Neuron (in vitro differentiated cells): ENCODE data around the gene SF3B3.

Experiments
- H2AFZ ChIP-seq: one replicate; pipeline ENCODE4 v1.6.1; 2013; ENCODE audit warnings: low read depth, mild to moderate bottlenecking, inconsistent platforms, low read length, moderate library complexity
- H3K27me3 ChIP-seq: one replicate; pipeline ENCODE4 v1.6.1; 2013; ENCODE audit warnings: low read length; ENCODE audit not compliant: insufficient read depth
- H3K36me3 ChIP-seq: one replicate; pipeline ENCODE4 v1.6.1; 2013; ENCODE audit warnings: low read length; ENCODE audit not compliant: insufficient read depth
- H3K4me1 ChIP-seq: one replicate; pipeline ENCODE4 v1.6.1; 2013; ENCODE audit warnings: low read length; ENCODE audit not compliant: insufficient read depth
- H3K4me3 ChIP-seq: 2 replicates; pipeline ENCODE4 v1.5.1; 2013; ENCODE audit warnings: mild to moderate bottlenecking, low read length, moderate library complexity
- H3K9me3 ChIP-seq: one replicate; pipeline ENCODE4 v1.6.1; 2013; ENCODE audit warnings: low read length

Gene SF3B3

DNA sequence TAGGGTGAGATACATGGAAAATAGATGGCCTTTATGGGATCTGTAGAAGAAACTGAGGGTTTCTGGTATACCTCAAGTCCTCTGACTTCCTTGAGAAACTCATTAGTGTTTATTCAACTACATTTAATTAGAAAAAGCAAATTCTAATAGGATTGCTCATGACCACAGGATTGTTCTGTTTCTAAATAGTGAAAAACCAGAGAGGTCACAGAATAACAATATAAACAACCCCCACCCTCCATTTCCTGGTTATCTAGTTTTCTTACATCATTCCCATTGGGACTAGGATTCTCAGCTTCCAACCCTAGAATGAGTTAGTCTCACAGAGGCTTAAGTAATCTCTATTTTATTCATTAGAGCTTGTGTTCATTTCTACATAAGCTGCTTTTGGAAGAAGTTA, 30.0 kb downstream of the SF3B3 start:
- Histone ChIP-seq H3K36me3 (peaks cover 92% of the 10 kb centered on the region), H3K27me3 (no peaks in the 10 kb centered on the region), H3K4me1 (no peaks in the 10 kb centered on the region), H3K9me3 (no peaks in the 10 kb centered on the region), H3K4me3 (no peak overlapping the region), H2AFZ (no peak overlapping the region)

DNA sequence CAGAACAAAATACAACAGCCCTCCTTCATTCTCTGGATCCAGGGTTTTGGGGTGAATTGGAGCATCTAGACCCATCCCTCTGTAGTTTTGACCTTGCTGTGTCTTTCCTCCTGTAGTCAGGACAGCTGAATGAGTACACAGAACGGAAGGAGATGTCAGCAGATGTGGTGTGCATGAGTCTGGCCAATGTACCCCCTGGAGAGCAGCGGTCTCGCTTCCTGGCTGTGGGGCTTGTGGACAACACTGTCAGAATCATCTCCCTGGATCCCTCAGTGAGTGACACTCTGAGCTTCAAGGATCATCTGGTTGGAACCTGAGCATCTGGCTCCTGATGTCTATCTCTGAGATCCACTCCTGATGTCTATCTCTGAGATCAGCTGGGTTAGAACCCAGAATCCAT, 32.4 kb downstream of the SF3B3 start:
- Histone ChIP-seq H3K9me3 (no peaks in the 10 kb centered on the region), H3K36me3 (peaks cover 92% of the 10 kb centered on the region), H2AFZ (no peak overlapping the region), H3K27me3 (no peaks in the 10 kb centered on the region), H3K4me3 (no peak overlapping the region), H3K4me1 (no peaks in the 10 kb centered on the region)

GRCh38 chr16:70561623-70562022, 38.0 kb downstream of the SF3B3 start:
- H3K36me3 ChIP-seq: peaks cover 93% of the 10 kb centered on the region
- H3K4me1 ChIP-seq: no peaks in the 10 kb centered on the region
- no peaks in the 10 kb centered on the region for H3K9me3 ChIP-seq
- H3K4me3 ChIP-seq: no peak overlapping the region
- no peaks in the 10 kb centered on the region for H3K27me3 ChIP-seq
- H2AFZ ChIP-seq: no peak overlapping the region

GRCh38 chr16:70563636-70564035, 40.0 kb downstream of the SF3B3 start:
- Histone ChIP-seq H3K9me3 (no peaks in the 10 kb centered on the region), H3K27me3 (no peaks in the 10 kb centered on the region), H3K4me3 (no peak overlapping the region), H2AFZ (no peak overlapping the region), H3K4me1 (no peaks in the 10 kb centered on the region), H3K36me3 (peaks cover 91% of the 10 kb centered on the region)

DNA sequence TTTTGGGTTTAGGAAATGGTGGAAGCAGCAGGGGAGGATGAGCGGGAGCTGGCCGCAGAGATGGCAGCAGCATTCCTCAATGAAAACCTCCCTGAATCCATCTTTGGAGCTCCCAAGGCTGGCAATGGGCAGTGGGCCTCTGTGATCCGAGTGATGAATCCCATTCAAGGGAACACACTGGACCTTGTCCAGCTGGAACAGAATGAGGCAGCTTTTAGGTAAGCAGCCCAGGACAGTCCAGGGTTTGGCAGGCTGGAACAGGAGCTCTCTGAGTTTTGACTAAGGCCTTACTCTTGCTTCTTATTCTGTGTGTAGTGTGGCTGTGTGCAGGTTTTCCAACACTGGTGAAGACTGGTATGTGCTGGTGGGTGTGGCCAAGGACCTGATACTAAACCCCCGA, 41.4 kb downstream of the SF3B3 start:
- H3K9me3 ChIP-seq: no peaks in the 10 kb centered on the region
- H3K4me3 ChIP-seq: no peak overlapping the region
- no peaks in the 10 kb centered on the region for H3K4me1 ChIP-seq
- peaks cover 92% of the 10 kb centered on the region for H3K36me3 ChIP-seq
- H2AFZ ChIP-seq: no peak overlapping the region
- H3K27me3 ChIP-seq: no peaks in the 10 kb centered on the region

DNA sequence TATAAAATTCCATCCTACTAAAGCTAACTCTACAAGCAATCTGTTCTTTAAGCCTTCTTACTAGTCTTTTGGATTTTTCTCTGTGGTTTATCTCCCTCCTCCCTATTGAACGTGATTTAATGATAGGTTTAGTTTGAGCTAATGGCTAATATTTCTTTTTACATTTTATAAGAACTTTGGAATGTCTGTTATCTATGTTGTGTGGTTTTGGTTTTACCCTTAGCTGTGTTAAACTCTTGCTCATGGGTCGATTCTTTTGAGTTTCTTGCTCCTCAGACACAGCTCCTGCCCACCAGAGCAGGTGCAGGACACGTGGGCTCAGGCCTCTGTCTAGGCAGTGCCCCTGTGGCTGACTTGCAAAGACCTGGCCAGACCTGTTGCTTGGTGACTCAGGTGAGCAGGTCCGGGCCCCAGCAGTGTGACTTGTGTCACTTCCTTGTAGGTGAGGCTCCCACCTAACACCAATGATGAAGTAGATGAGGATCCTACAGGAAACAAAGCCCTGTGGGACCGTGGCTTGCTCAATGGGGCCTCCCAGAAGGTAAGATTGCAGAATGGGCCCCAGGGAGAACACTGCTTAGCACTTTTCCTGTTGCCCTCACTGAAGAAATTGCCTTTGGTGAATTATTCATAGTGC, 45.1 kb downstream of the SF3B3 start:
- no peak overlapping the region for H2AFZ ChIP-seq
- no peaks in the 10 kb centered on the region for H3K4me1 ChIP-seq
- H3K4me3 ChIP-seq: no peak overlapping the region
- H3K9me3 ChIP-seq: no peaks in the 10 kb centered on the region
- H3K36me3 ChIP-seq: peaks cover 93% of the 10 kb centered on the region
- no peaks in the 10 kb centered on the region for H3K27me3 ChIP-seq

DNA sequence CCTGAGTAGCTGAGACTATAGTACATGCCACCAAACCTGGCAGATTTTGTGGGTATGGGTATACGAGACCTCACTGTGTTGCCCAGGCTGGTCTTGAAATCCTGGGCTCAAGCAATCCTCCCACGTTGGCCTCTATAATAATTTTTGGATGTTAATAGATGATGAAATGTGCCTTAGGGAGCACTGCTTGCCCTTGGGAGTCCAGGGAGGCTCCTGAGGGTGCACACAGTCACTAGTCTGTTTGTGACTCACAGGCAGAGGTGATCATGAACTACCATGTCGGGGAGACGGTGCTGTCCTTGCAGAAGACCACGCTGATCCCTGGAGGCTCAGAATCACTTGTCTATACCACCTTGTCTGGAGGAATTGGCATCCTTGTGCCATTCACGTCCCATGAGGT, 46.1 kb downstream of the SF3B3 start:
- Histone ChIP-seq H3K4me3 (no peak overlapping the region), H3K27me3 (no peaks in the 10 kb centered on the region), H3K4me1 (no peaks in the 10 kb centered on the region), H2AFZ (no peak overlapping the region), H3K9me3 (no peaks in the 10 kb centered on the region), H3K36me3 (peaks cover 93% of the 10 kb centered on the region)

DNA sequence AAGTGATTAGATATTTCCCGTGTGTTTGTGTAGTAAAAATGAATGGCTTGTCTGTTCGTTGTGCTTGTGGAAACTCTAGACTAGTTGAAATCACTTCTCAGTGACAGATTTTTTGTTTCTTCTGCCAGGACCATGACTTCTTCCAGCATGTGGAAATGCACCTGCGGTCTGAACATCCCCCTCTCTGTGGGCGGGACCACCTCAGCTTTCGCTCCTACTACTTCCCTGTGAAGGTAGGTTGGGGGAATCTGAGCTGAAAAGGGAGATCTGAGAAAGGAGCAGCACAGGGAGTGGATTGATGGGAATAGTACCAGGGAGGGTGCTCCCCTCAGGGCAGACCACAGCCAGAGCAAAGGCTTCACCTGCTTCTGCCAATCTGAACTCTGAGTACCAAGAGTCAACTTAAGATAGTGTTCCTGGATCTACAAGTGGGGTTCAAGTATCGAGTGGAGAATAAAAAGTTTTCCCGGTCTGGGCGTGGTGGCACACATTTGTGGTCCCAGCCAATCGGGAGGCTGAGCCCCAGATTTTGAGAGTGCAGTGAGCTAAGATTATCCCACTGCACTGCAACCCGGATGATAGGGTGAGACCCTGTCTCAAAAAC, 47.5 kb downstream of the SF3B3 start:
- H3K36me3 ChIP-seq: peaks cover 87% of the 10 kb centered on the region
- H2AFZ ChIP-seq: no peak overlapping the region

GRCh38 chr16:70571623-70572022, 48.0 kb downstream of the SF3B3 start:
- H3K4me3 ChIP-seq: no peak overlapping the region
- no peaks in the 10 kb centered on the region for H3K27me3 ChIP-seq
- H3K9me3 ChIP-seq: no peaks in the 10 kb centered on the region
- peaks cover 84% of the 10 kb centered on the region for H3K36me3 ChIP-seq
- no peaks in the 10 kb centered on the region for H3K4me1 ChIP-seq
- no peak overlapping the region for H2AFZ ChIP-seq

More for the DNA sequence above, 47.5 kb downstream of the SF3B3 start:
- Histone ChIP-seq H3K4me3 (no peak overlapping the region), H3K9me3 (no peaks in the 10 kb centered on the region), H3K27me3 (no peaks in the 10 kb centered on the region), H3K4me1 (no peaks in the 10 kb centered on the region)

DNA sequence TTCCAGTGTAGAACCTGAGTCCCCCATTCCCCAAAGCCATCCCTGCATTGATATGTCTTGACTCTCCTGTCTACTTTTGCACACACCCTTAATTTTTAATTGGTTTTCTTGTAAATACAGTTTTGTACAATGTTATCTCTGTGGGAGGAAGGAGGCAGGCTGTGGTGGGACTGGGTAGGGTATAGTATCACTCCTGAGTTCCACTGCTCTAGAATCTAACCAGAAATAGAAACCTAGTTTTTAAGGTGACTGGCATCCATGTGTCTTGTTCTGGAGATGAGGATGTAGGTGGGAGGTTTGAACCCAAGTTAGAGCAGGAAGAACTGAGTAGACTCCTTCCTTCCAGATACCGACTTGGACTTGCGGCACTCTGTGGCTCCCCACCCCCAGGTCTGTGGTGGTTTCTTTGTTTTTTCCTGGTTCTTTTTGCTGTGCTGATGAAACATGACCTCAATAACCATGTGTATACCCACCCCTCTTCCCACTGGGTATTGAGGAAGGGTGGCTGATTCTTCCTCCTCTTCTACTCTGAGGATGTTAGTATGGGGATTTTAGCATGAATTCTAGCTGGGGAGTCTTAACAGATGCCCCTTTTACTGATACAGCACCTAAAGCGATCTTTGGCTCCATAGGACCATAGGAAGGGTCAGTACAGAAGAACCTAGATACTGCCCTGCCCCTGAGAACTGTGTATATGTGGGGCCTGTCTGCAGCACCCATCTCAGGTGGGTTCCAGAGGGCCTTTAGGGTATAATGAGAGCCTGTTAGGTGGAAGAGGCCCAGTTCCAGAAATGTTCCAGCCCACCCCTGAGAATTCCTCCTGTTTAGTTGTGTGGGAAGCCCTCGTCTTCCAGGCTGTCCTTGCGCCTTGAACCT, 48.7 kb downstream of the SF3B3 start:
- no peak overlapping the region for H3K4me3 ChIP-seq
- H3K4me1 ChIP-seq: no peaks in the 10 kb centered on the region
- no peak overlapping the region for H2AFZ ChIP-seq
- no peaks in the 10 kb centered on the region for H3K9me3 ChIP-seq
- peaks cover 78% of the 10 kb centered on the region for H3K36me3 ChIP-seq
- H3K27me3 ChIP-seq: no peaks in the 10 kb centered on the region

DNA sequence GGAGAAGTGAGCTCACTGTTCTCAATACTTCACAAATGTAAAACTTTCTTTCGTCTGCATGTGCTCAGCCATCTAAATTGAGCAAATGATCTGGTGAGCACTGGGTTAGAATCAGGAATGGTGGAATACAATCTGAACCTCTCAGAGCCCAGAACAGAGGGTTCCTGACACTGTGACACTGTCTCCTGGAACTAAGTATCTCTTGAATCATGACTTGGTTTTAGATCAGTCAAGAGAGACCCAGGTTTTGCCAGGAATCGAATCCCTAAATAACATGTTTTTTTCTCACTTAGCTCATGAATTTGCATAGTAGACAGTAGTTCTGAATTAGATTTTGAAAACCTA, 49.3 kb downstream of the SF3B3 start:
- no peak overlapping the region for H2AFZ ChIP-seq
- H3K9me3 ChIP-seq: no peaks in the 10 kb centered on the region
- no peak overlapping the region for H3K4me3 ChIP-seq
- H3K36me3 ChIP-seq: peaks cover 73% of the 10 kb centered on the region
- no peaks in the 10 kb centered on the region for H3K4me1 ChIP-seq
- no peaks in the 10 kb centered on the region for H3K27me3 ChIP-seq

GRCh38 chr16:70573451-70574121, 50.0 kb downstream of the SF3B3 start:
- Histone ChIP-seq H3K4me3 (no peak overlapping the region), H3K4me1 (no peaks in the 10 kb centered on the region), H3K27me3 (no peaks in the 10 kb centered on the region), H3K9me3 (no peaks in the 10 kb centered on the region), H2AFZ (no peak overlapping the region), H3K36me3 (peaks cover 66% of the 10 kb centered on the region)
